Neural crest cell (in vitro differentiated cells): ENCODE measurements around the gene NVL. TPM values are rescaled to one million over a fixed set of nuclear protein-coding genes. Genes with fewer than 3 reads are reported as not detected.

Experiments
- DNase-seq: peaks from one replicate; pipeline ENCODE4 v3.0.0; 2021; ENCODE audit warnings: low read depth, mixed read lengths, low spot score
- H3K27ac Mint-ChIP-seq: one replicate; pipeline ENCODE4 v1.8.0; 2021; ENCODE audit warnings: mild to moderate bottlenecking, mixed read lengths; ENCODE audit not compliant: unreplicated experiment
- H3K27me3 Mint-ChIP-seq: 2 replicates; pipeline ENCODE4 v1.8.0; 2021; ENCODE audit warnings: low read depth, mild to moderate bottlenecking, mixed read lengths
- H3K36me3 Mint-ChIP-seq: 2 replicates; pipeline ENCODE4 v1.8.0; 2021; ENCODE audit warnings: low read depth, mild to moderate bottlenecking, mixed read lengths
- H3K4me1 Mint-ChIP-seq: 2 replicates; pipeline ENCODE4 v1.8.0; 2021; ENCODE audit warnings: mixed read lengths
- H3K4me3 Mint-ChIP-seq: one replicate; pipeline ENCODE4 v1.8.0; 2021; ENCODE audit warnings: mild to moderate bottlenecking, mixed read lengths
- H3K9me3 Mint-ChIP-seq: 2 replicates; pipeline ENCODE4 v1.8.0; 2021; ENCODE audit warnings: mixed read lengths
- CTCF ChIP-seq: fragments of 200-600 bp; sonication (generic); conservative IDR thresholded peaks from 2 replicates; pipeline ENCODE4 v1.5.0; 2021; ENCODE audit warnings: antibody characterized with exemption, mild to moderate bottlenecking
- total RNA-seq: library from RNA; stranded (reverse); gene quantifications from 2 replicates; pipeline ENCODE4 v1.2.1, GENCODE V29; 2021

NVL gene
- total RNA-seq, 1 donor from 2014 or later = 51.2 TPM

GRCh38 chr1:224203243-224204016 lies 126.5 kb downstream of the NVL start:
- Mint-ChIP-seq H3K27ac (no peak overlapping the region), H3K4me1 (peaks cover 9% of the 10 kb centered on the region), H3K27me3 (no peaks in the 10 kb centered on the region), H3K9me3 (no peaks in the 10 kb centered on the region), H3K36me3 (no peaks in the 10 kb centered on the region), H3K4me3 (no peak overlapping the region)
- TF ChIP-seq CTCF = no peak
- DNase-seq = no peak

GRCh38 chr1:224201853-224202252 lies 128.1 kb downstream of the NVL start:
- TF ChIP-seq CTCF = no peak
- H3K27me3 Mint-ChIP-seq = no peaks in the 10 kb centered on the region
- peaks cover 9% of the 10 kb centered on the region for H3K4me1 Mint-ChIP-seq
- no peak overlapping the region for H3K27ac Mint-ChIP-seq
- DNase-seq = no peak
- H3K9me3 Mint-ChIP-seq = no peaks in the 10 kb centered on the region
- no peak overlapping the region for H3K4me3 Mint-ChIP-seq
- H3K36me3 Mint-ChIP-seq = no peaks in the 10 kb centered on the region

GRCh38 chr1:224201383-224201782 lies 128.6 kb downstream of the NVL start:
- Mint-ChIP-seq H3K4me3 (no peak overlapping the region), H3K36me3 (no peaks in the 10 kb centered on the region), H3K27me3 (no peaks in the 10 kb centered on the region), H3K27ac (no peak overlapping the region), H3K9me3 (no peaks in the 10 kb centered on the region), H3K4me1 (peaks cover 9% of the 10 kb centered on the region)
- DNase-seq = no peak
- no peak for TF ChIP-seq CTCF

GRCh38 chr1:224199679-224200078 lies 130.3 kb downstream of the NVL start:
- Mint-ChIP-seq H3K27ac (no peak overlapping the region), H3K27me3 (no peaks in the 10 kb centered on the region), H3K4me3 (no peak overlapping the region), H3K4me1 (peaks cover 9% of the 10 kb centered on the region), H3K36me3 (peaks cover 5% of the 10 kb centered on the region), H3K9me3 (no peaks in the 10 kb centered on the region)
- no peak for TF ChIP-seq CTCF
- DNase-seq = no peak

GRCh38 chr1:224198572-224198971 lies 131.4 kb downstream of the NVL start:
- H3K9me3 Mint-ChIP-seq = no peaks in the 10 kb centered on the region
- no peak for TF ChIP-seq CTCF
- H3K4me3 Mint-ChIP-seq = no peak overlapping the region
- peaks cover 6% of the 10 kb centered on the region for H3K4me1 Mint-ChIP-seq
- H3K27me3 Mint-ChIP-seq = no peaks in the 10 kb centered on the region
- DNase-seq = no peak
- peaks cover 10% of the 10 kb centered on the region for H3K36me3 Mint-ChIP-seq
- H3K27ac Mint-ChIP-seq = no peak overlapping the region
